Gastrocnemius medialis (tissue), 4 donors: Measurements from ENCODE around the gene NPIPB4. TPM values are rescaled to one million over a fixed set of nuclear protein-coding genes. Genes with fewer than 3 reads are reported as not detected.
A peak's percentile ranks its signal among the peaks of the same experiment; 100 is the strongest.
"Not testable (repeated sequence)": the region's sequence is repeated elsewhere in the genome, so short reads cannot be mapped to it uniquely, and the experiment has no call there.

ENCODE experiments used
- ATAC-seq, 2 donors: fragments of 150-250 bp; one replicate each; pipeline ENCODE4 v1.9.1; 2016
- DNase-seq, 2 donors: peaks; one replicate each; pipeline ENCODE4 v3.0.0-alpha.2; 2019
- H3K27ac ChIP-seq, 4 donors: fragments of 200-600 bp; sonication (generic); 1 replicate in 1 of 4; 2 replicates in 3 of 4; pipeline ENCODE4 v1.5.1; 2016 to 2018; ENCODE audit warnings: mild to moderate bottlenecking in 2 of 4, moderate library complexity in 1 of 4
- H3K27me3 ChIP-seq, 3 donors: fragments of 200-600 bp; sonication (generic) in 2 of 3; 1 replicate in 1 of 3; 2 replicates in 2 of 3; pipeline versions ENCODE4 v1.5.1 to v1.6.0; 2016 to 2019; ENCODE audit warnings: mild to moderate bottlenecking in 1 of 3, moderate library complexity in 1 of 3
- H3K36me3 ChIP-seq, 2 donors: fragments of 200-600 bp; sonication (generic) in 1 of 2; one replicate each; pipeline ENCODE4 v1.5.1; 2017 to 2018
- H3K4me1 ChIP-seq, 2 donors: fragments of 200-600 bp; sonication (generic) in 1 of 2; one replicate each; pipeline ENCODE4 v1.5.1; 2016 to 2017; ENCODE audit warnings: mild to moderate bottlenecking in 2 of 2
- H3K4me3 ChIP-seq, 4 donors: fragments of 200-600 bp; sonication (generic) in 3 of 4; 1 replicate in 1 of 4; 2 replicates in 3 of 4; pipeline ENCODE4 v1.5.1; 2016 to 2019; ENCODE audit warnings: mild to moderate bottlenecking in 2 of 4
- H3K9me3 ChIP-seq, 3 donors: fragments of 200-600 bp; sonication (generic) in 2 of 3; 1 replicate in 1 of 3; 2 replicates in 2 of 3; pipeline ENCODE4 v1.5.1; 2016 to 2019
- POLR2A ChIP-seq, 2 donors: fragments of 450-650 bp; IDR thresholded peaks; one replicate each; pipeline ENCODE4 v1.6.1; 2017; ENCODE audit warnings: antibody characterized with exemption in 2 of 2, mild to moderate bottlenecking in 2 of 2, moderate library complexity in 2 of 2
- in situ Hi-C, 4 donors: fragments of 200-750 bp; cut with MboI; loops; one replicate each; pipeline versions ENCODE4 v1.15.0 to v1.8.0; 2017; ENCODE audit warnings: low sequenced_read_pairs in 4 of 4
- intact Hi-C: fragments of 100-400 bp; cut with DNase I; formaldehyde crosslinking; loops from one replicate; pipeline ENCODE4 v1.15.1; 2023; ENCODE audit warnings: low total_unique reads
- total RNA-seq, 4 donors: library from RNA; depleted of rRNA; stranded (reverse); fragments of >200 nt; gene quantifications; one replicate each; pipeline versions ENCODE4 v1.1.0 to v1.2.3, GENCODE V29; 2016
- TF ChIP-seq, protein P1 (sequence below), 5 experiments: fragments of 450-650 bp in 3 of 5; fragments of 200-600 bp in 2 of 5; sonication (generic) in 2 of 5; IDR thresholded peaks in 4 of 5; conservative IDR thresholded peaks in 1 of 5; 1 replicate in 4 of 5; 2 replicates in 1 of 5; pipeline ENCODE4 v1.5.1; 2016 to 2019; ENCODE audit warnings: antibody characterized with exemption in 5 of 5, mild to moderate bottlenecking in 3 of 5, moderate library complexity in 3 of 5

NPIPB4 gene
- total RNA-seq, 4 donors from 2014 or later, result 5.6 to 45.9 (median 15.6) TPM

- Histone ChIP-seq H3K4me3 (peak overlapping the region; percentile 49 to 62 (median 59)), H3K27ac (peak overlapping the region; percentile 63 to 79 (median 72))
- H3K4me1 ChIP-seq, H3K9me3 ChIP-seq, intact Hi-C loops, H3K36me3 ChIP-seq, H3K27me3 ChIP-seq: not testable (repeated sequence)
- ATAC-seq, result peak; percentile 86
- TF ChIP-seq POLR2A (IDR thresholded peaks at IDR 0.05), result peak in 1 of 2 donors; percentile 35
- DNase-seq, result peak; percentile 9 to 34
- in situ Hi-C loops, result loop anchor here in 1 of 4 donors (25.0 kb wide), 1 partner anchor 142 kb away; the partner anchor contains the start of gene UQCRC2
Measured at GRCh38 chr16:21820028-21820907, 37.3 kb downstream of the NPIPB4 start.

GRCh38 chr16:21819617-21820016 lies 37.9 kb downstream of the NPIPB4 start:
- ATAC-seq, H3K4me1 ChIP-seq, DNase-seq, H3K9me3 ChIP-seq, H3K27me3 ChIP-seq, intact Hi-C loops, H3K36me3 ChIP-seq: not testable (repeated sequence)
- Histone ChIP-seq H3K27ac (peak overlapping the region; percentile 19 to 79 (median 65)), H3K4me3 (peak overlapping the region; percentile 49 to 62 (median 59))
- in situ Hi-C loops, result loop anchor here in 1 of 4 donors (25.0 kb wide), 1 partner anchor 143 kb away; the partner anchor contains the start of gene UQCRC2

DNA sequence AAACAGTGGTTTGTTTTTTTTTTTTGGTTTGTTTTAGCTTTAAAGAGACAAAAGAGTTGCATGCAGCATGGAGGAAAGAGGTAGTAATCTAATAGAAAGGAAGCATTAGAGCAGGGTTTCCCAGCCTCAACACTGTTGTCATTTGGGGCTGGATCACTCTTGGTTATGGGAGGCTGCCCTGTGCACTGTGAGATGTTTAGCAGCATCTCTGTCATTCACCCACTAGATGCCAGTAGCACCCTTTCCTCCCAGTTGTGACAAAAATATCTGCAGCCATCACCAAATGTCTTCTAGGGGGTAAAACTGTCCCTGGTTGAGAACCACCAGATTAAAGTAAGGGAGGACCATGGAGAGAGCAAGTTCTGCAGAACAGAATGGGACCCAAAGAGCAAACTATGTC lies 40.5 kb downstream of the NPIPB4 start:
- in situ Hi-C loops, result loop anchor here in 1 of 4 donors (25.0 kb wide), 1 partner anchor 145 kb away; the partner anchor contains the start of gene UQCRC2
- intact Hi-C loops, H3K4me3 ChIP-seq, H3K4me1 ChIP-seq, ATAC-seq, H3K9me3 ChIP-seq, H3K27me3 ChIP-seq, H3K36me3 ChIP-seq, DNase-seq, H3K27ac ChIP-seq: not testable (repeated sequence)

GRCh38 chr16:21815694-21816093 lies 41.9 kb downstream of the NPIPB4 start:
- H3K4me1 ChIP-seq, H3K36me3 ChIP-seq, H3K27ac ChIP-seq, H3K9me3 ChIP-seq, intact Hi-C loops, ATAC-seq, H3K27me3 ChIP-seq, H3K4me3 ChIP-seq, DNase-seq: not testable (repeated sequence)
- in situ Hi-C loops, result loop anchor here in 1 of 4 donors (25.0 kb wide), 1 partner anchor 147 kb away; the partner anchor contains the start of gene UQCRC2

DNA sequence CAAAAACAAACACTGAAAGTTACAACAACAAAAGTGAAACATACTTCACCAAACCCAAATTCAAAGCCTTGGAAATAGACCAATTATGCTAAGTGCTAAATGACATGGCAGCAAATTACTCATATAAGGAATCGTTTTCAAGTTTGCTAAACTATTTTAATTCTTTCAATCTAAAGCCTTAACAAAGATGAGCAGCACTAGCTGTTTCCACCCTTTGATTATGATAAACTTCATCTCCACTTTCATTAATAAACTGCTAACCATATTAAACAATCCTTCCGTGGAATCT lies 55.2 kb downstream of the NPIPB4 start:
- H3K36me3 ChIP-seq, H3K27ac ChIP-seq, H3K27me3 ChIP-seq, H3K9me3 ChIP-seq, H3K4me3 ChIP-seq, DNase-seq, ATAC-seq, H3K4me1 ChIP-seq, intact Hi-C loops: not testable (repeated sequence)
- in situ Hi-C loops, result loop anchor here in 1 of 4 donors (25.0 kb wide), 1 partner anchor 160 kb away; the partner anchor contains the start of gene UQCRC2

DNA sequence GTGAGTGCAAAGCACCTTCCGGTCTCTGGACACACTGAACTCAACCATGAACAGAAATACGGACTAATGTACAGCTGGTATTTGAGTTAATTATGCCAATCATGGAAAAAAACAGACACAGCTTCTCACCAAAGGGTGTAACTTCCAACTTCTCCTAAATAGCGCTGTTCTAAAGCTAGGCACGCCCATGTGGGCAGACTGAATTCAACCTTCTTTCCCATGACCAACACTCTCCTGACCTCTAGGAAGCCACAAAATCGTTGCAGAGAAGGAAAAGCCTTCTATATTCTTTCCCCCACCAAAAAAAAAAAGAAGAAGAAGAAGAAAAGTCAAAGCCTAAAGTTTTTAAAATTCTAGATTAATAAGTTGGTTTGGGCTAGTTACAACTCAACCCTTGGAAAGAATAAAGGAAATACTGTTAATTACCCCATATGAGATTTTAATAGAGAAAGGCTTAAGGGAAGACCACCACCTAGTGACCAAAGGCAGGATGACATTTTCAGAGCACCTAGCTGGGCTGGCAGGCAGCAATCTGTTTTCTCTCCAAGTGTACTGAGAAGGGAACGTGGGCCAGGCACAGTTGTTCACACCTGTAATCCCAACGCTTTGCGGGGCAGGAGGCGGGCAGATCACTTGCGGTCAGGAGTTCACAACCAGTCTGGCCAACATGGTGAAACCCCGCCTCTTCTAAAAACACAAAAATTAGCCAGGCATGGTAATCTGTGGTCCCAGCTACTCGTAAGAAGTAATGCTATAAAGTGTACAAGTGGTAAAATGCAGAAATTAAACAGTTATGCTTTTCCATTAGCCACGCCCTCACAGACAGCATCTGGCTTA lies 55.8 kb downstream of the NPIPB4 start:
- H3K27ac ChIP-seq, H3K9me3 ChIP-seq, H3K4me3 ChIP-seq, DNase-seq, intact Hi-C loops, H3K27me3 ChIP-seq, H3K36me3 ChIP-seq, H3K4me1 ChIP-seq: not testable (repeated sequence)
- in situ Hi-C loops, result loop anchor here in 1 of 4 donors (25.0 kb wide), 1 partner anchor 161 kb away; the partner anchor contains the start of gene UQCRC2
- ATAC-seq, result peak; percentile 63 to 87
- TF ChIP-seq, protein P1, sequence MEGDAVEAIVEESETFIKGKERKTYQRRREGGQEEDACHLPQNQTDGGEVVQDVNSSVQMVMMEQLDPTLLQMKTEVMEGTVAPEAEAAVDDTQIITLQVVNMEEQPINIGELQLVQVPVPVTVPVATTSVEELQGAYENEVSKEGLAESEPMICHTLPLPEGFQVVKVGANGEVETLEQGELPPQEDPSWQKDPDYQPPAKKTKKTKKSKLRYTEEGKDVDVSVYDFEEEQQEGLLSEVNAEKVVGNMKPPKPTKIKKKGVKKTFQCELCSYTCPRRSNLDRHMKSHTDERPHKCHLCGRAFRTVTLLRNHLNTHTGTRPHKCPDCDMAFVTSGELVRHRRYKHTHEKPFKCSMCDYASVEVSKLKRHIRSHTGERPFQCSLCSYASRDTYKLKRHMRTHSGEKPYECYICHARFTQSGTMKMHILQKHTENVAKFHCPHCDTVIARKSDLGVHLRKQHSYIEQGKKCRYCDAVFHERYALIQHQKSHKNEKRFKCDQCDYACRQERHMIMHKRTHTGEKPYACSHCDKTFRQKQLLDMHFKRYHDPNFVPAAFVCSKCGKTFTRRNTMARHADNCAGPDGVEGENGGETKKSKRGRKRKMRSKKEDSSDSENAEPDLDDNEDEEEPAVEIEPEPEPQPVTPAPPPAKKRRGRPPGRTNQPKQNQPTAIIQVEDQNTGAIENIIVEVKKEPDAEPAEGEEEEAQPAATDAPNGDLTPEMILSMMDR (IDR thresholded peaks at IDR 0.05 in 4 of 5, conservative IDR thresholded peaks at IDR 0.05 in 1 of 5), result peak in 2 of 5 experiments; percentile 25 to 38

DNA sequence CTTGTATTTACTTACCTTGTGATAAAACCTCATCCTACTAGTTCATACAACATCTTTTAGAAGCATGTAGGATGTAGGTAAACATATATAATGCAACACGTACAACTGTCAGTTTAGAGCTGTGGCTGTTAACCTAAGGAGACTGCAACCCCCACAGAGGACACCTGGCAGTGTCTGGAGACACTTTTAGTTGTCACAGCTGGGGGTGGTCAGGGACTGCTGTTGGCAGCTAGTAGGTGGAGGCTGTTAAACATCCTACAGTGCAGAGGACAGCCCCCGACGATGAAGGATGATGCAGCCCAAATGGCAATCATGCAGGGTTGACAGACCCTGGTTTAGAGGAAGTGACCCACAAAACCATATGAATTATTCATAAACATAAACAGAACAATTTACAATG lies 59.0 kb downstream of the NPIPB4 start:
- in situ Hi-C loops, H3K4me3 ChIP-seq, H3K27me3 ChIP-seq, DNase-seq, ATAC-seq, H3K27ac ChIP-seq, H3K36me3 ChIP-seq, intact Hi-C loops, H3K4me1 ChIP-seq, H3K9me3 ChIP-seq: not testable (repeated sequence)

DNA sequence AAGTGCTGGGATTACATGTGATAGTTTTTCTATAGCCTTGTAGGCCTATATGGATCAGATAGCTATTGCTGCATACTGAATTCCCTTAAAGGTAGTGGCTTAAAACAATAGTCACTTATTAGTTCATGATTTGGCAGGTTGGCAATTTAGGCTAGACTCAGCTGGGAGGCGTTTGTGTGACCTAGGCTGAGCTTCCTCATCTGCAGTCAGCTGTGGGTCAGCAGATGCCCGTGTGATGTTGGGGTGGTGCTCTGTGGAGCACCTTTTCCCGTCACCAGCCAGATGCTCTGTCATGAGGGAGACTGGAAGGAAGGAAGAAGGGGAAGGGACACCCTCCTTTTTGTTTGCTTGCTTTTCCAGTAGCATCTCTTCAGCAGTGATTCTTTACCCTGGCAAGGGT lies 64.2 kb downstream of the NPIPB4 start:
- ATAC-seq, intact Hi-C loops, H3K4me1 ChIP-seq, H3K9me3 ChIP-seq, H3K4me3 ChIP-seq, H3K27ac ChIP-seq, H3K27me3 ChIP-seq, in situ Hi-C loops, H3K36me3 ChIP-seq: not testable (repeated sequence)
- peak in 1 of 2 donors; percentile 18 for DNase-seq

DNA sequence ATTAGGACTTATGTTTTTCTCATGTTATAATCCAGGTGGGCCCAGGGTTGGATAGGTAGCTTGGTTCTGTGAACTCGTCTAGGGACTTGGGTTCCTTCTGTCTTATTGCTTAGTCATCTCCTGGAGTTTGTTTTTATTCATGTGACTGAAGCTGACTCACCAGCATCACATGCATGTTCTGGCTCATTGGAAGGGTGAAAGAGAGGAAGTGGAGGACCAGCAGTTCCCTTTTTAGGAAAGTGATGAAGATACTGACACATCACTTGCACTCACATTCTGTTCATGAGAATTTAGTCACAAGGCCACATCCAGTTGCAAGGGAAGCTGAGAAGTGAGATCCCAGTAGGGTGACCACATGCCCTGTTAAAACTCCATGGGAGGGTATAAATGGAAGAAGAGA lies 67.0 kb downstream of the NPIPB4 start:
- H3K27me3 ChIP-seq, H3K4me3 ChIP-seq, DNase-seq, H3K27ac ChIP-seq, in situ Hi-C loops, H3K36me3 ChIP-seq, intact Hi-C loops, H3K4me1 ChIP-seq, H3K9me3 ChIP-seq: not testable (repeated sequence)
- peak; percentile 76 to 79 for ATAC-seq
